Gastrocnemius medialis (tissue), 4 donors: ENCODE data around the gene CHCHD6. TPM values are rescaled to one million over a fixed set of nuclear protein-coding genes. Genes with fewer than 3 reads are reported as not detected.

Experiments
- ATAC-seq, 2 donors: fragments of 150-250 bp; one replicate each; pipeline ENCODE4 v1.9.1; 2016
- DNase-seq, 2 donors: peaks; one replicate each; pipeline ENCODE4 v3.0.0-alpha.2; 2019
- H3K27ac ChIP-seq, 4 donors: fragments of 200-600 bp; sonication (generic); 1 replicate in 1 of 4; 2 replicates in 3 of 4; pipeline ENCODE4 v1.5.1; 2016 to 2018; ENCODE audit warnings: mild to moderate bottlenecking in 2 of 4, moderate library complexity in 1 of 4
- H3K27me3 ChIP-seq, 3 donors: fragments of 200-600 bp; sonication (generic) in 2 of 3; 1 replicate in 1 of 3; 2 replicates in 2 of 3; pipeline versions ENCODE4 v1.5.1 to v1.6.0; 2016 to 2019; ENCODE audit warnings: mild to moderate bottlenecking in 1 of 3, moderate library complexity in 1 of 3
- H3K36me3 ChIP-seq, 2 donors: fragments of 200-600 bp; sonication (generic) in 1 of 2; one replicate each; pipeline ENCODE4 v1.5.1; 2017 to 2018
- H3K4me1 ChIP-seq, 2 donors: fragments of 200-600 bp; sonication (generic) in 1 of 2; one replicate each; pipeline ENCODE4 v1.5.1; 2016 to 2017; ENCODE audit warnings: mild to moderate bottlenecking in 2 of 2
- H3K4me3 ChIP-seq, 4 donors: fragments of 200-600 bp; sonication (generic) in 3 of 4; 1 replicate in 1 of 4; 2 replicates in 3 of 4; pipeline ENCODE4 v1.5.1; 2016 to 2019; ENCODE audit warnings: mild to moderate bottlenecking in 2 of 4
- H3K9me3 ChIP-seq, 3 donors: fragments of 200-600 bp; sonication (generic) in 2 of 3; 1 replicate in 1 of 3; 2 replicates in 2 of 3; pipeline ENCODE4 v1.5.1; 2016 to 2019
- POLR2A ChIP-seq, 2 donors: fragments of 450-650 bp; IDR thresholded peaks; one replicate each; pipeline ENCODE4 v1.6.1; 2017; ENCODE audit warnings: antibody characterized with exemption in 2 of 2, mild to moderate bottlenecking in 2 of 2, moderate library complexity in 2 of 2
- in situ Hi-C, 4 donors: fragments of 200-750 bp; cut with MboI; loops; one replicate each; pipeline versions ENCODE4 v1.15.0 to v1.8.0; 2017; ENCODE audit warnings: low sequenced_read_pairs in 4 of 4
- intact Hi-C: fragments of 100-400 bp; cut with DNase I; formaldehyde crosslinking; loops from one replicate; pipeline ENCODE4 v1.15.1; 2023; ENCODE audit warnings: low total_unique reads
- total RNA-seq, 4 donors: library from RNA; depleted of rRNA; stranded (reverse); fragments of >200 nt; gene quantifications; one replicate each; pipeline versions ENCODE4 v1.1.0 to v1.2.3, GENCODE V29; 2016
- TF ChIP-seq, protein P1 (sequence below), 5 experiments: fragments of 450-650 bp in 3 of 5; fragments of 200-600 bp in 2 of 5; sonication (generic) in 2 of 5; IDR thresholded peaks in 4 of 5; conservative IDR thresholded peaks in 1 of 5; 1 replicate in 4 of 5; 2 replicates in 1 of 5; pipeline ENCODE4 v1.5.1; 2016 to 2019; ENCODE audit warnings: antibody characterized with exemption in 5 of 5, mild to moderate bottlenecking in 3 of 5, moderate library complexity in 3 of 5

CHCHD6 gene
- total RNA-seq, 4 donors from 2014 or later, result 2.7 to 4.2 (median 3.4) TPM

DNA sequence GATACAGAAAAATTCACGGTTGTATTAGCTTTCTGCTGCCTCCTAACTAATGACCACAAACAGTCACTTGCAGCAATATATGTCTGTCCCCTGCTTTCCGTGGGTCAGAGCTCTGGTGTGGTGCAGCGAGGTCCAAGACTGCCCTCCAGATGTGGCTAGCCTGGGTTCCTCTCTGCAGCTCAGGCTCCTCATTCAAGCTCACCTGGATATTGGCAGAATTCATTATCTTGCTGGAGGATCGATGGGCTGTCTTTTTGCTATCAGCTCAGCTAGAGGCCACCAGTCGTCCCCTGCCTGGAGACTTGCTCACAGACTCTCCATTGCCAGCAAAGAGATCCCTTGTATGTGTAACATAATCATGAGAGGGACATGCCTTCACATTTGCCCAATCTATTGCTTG is 266.1 kb downstream of the CHCHD6 start:
- in situ Hi-C loops (loop anchor here in 3 of 4 donors (10.0 to 25.0 kb wide), 2 partner anchors 208 to 215 kb away; no protein-coding TSS in a partner anchor), intact Hi-C loops (no loop called here)
- H3K4me1 ChIP-seq, result peaks cover 8 to 9% of the 10 kb centered on the region in 2 donors
- H3K4me3 ChIP-seq, result no peak overlapping the region
- TF ChIP-seq POLR2A (IDR thresholded peaks at IDR 0.05), result no peak
- TF ChIP-seq, protein P1, sequence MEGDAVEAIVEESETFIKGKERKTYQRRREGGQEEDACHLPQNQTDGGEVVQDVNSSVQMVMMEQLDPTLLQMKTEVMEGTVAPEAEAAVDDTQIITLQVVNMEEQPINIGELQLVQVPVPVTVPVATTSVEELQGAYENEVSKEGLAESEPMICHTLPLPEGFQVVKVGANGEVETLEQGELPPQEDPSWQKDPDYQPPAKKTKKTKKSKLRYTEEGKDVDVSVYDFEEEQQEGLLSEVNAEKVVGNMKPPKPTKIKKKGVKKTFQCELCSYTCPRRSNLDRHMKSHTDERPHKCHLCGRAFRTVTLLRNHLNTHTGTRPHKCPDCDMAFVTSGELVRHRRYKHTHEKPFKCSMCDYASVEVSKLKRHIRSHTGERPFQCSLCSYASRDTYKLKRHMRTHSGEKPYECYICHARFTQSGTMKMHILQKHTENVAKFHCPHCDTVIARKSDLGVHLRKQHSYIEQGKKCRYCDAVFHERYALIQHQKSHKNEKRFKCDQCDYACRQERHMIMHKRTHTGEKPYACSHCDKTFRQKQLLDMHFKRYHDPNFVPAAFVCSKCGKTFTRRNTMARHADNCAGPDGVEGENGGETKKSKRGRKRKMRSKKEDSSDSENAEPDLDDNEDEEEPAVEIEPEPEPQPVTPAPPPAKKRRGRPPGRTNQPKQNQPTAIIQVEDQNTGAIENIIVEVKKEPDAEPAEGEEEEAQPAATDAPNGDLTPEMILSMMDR (IDR thresholded peaks at IDR 0.05 in 4 of 5, conservative IDR thresholded peaks at IDR 0.05 in 1 of 5), result no peak
- no peaks in the 10 kb centered on the region for H3K27me3 ChIP-seq
- H3K9me3 ChIP-seq, result peaks cover 0 to 5% (median 3%) of the 10 kb centered on the region in 3 donors
- H3K36me3 ChIP-seq, result no peaks in the 10 kb centered on the region
- DNase-seq, result no peak
- no peak for ATAC-seq
- H3K27ac ChIP-seq, result no peak overlapping the region

DNA sequence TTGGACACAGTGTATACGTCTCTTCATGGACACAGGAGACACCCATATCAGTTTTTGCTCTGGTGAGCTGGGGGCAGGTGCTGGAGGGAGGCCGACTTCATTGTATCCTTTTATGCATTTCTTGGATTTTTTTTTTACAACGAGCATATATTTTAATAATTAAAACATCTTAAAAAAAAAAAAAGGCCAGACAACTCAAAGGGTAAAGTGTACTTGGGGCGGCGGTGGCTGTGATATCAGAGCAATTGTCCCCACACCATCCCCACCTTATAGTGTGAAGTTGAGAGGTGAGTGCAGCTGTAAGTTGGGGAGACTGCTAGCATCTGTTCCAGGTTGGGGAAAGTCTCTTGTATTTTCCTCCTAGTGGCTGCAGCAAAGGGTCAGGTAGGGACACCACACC is 266.9 kb downstream of the CHCHD6 start:
- in situ Hi-C loops (loop anchor here in 3 of 4 donors (10.0 to 25.0 kb wide), 2 partner anchors 209 to 216 kb away; no protein-coding TSS in a partner anchor), intact Hi-C loops (no loop called here)
- no peak overlapping the region for H3K27ac ChIP-seq
- H3K4me1 ChIP-seq, result peaks cover under 1 to 4% of the 10 kb centered on the region in 2 donors
- H3K9me3 ChIP-seq, result peaks cover 0 to 5% (median 3%) of the 10 kb centered on the region in 3 donors
- no peaks in the 10 kb centered on the region for H3K27me3 ChIP-seq
- no peak for DNase-seq
- TF ChIP-seq POLR2A (IDR thresholded peaks at IDR 0.05), result no peak
- TF ChIP-seq, protein P1 (IDR thresholded peaks at IDR 0.05 in 4 of 5, conservative IDR thresholded peaks at IDR 0.05 in 1 of 5), result no peak
- no peak for ATAC-seq
- H3K4me3 ChIP-seq, result no peak overlapping the region
- H3K36me3 ChIP-seq, result no peaks in the 10 kb centered on the region

DNA sequence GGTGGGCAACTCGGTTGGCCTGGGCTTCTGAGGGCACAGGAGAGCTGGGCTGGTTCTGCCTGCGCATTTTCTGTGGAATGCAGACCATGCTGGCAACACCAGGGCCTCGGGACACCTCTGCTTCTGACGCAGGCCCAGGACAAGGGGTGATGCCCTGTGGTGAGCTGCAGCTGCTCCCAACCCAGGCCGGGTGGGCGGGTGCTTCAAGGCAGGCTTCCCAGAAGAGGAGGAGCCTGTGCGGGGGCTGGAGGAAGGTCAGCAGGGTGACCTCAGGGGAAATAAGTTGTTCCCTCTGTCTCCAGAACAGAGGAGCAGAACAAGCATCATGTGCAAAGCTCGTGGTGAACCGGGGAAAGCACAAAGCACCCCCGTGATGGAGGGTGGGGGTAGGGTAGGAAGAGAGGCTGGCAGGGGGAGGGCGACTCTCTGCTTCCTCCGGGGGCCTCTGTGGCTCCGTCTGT is 267.9 kb downstream of the CHCHD6 start:
- no peak overlapping the region for H3K27ac ChIP-seq
- H3K4me3 ChIP-seq, result no peak overlapping the region
- H3K36me3 ChIP-seq, result no peaks in the 10 kb centered on the region
- H3K9me3 ChIP-seq, result peaks cover 0 to 5% (median 3%) of the 10 kb centered on the region in 3 donors
- H3K4me1 ChIP-seq, result peaks cover 0 to 4% of the 10 kb centered on the region in 2 donors
- H3K27me3 ChIP-seq, result no peaks in the 10 kb centered on the region
- intact Hi-C loops, result no loop called here
- in situ Hi-C loops, result loop anchor here in 3 of 4 donors (10.0 to 25.0 kb wide), 2 partner anchors 210 to 217 kb away; no protein-coding TSS in a partner anchor
- TF ChIP-seq, protein P1 (IDR thresholded peaks at IDR 0.05 in 4 of 5, conservative IDR thresholded peaks at IDR 0.05 in 1 of 5), result no peak
- TF ChIP-seq POLR2A (IDR thresholded peaks at IDR 0.05), result no peak
- DNase-seq, result peak; percentile 46 to 70
- ATAC-seq, result peak; percentile 58 to 61

DNA sequence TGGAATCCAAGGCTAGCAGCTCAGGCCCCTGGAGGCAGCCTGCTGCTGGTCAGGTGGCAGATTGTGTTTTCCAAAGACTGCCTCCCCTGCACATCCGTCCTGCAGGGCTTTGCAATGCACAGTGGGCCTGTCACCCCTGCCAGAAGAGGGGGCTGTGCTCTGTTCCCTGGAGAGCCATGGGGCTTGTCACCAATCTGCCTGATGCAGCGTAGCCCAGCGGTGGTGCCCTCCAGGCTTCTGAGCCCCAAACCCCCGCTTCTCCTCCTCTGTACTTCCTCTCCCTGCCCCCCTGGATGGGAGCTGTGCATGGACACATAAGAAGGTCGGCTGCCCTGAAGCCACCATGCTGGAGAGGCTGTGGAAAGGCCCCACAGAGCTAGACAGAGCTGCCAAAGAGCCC is 268.8 kb downstream of the CHCHD6 start:
- H3K36me3 ChIP-seq, result no peaks in the 10 kb centered on the region
- H3K4me1 ChIP-seq, result peaks cover 0 to 4% of the 10 kb centered on the region in 2 donors
- H3K27ac ChIP-seq, result no peak overlapping the region
- TF ChIP-seq POLR2A (IDR thresholded peaks at IDR 0.05), result no peak
- TF ChIP-seq, protein P1 (IDR thresholded peaks at IDR 0.05 in 4 of 5, conservative IDR thresholded peaks at IDR 0.05 in 1 of 5), result no peak
- no peak for DNase-seq
- in situ Hi-C loops (loop anchor here in 3 of 4 donors (10.0 to 25.0 kb wide), 2 partner anchors 211 to 218 kb away; no protein-coding TSS in a partner anchor), intact Hi-C loops (no loop called here)
- no peak overlapping the region for H3K4me3 ChIP-seq
- H3K27me3 ChIP-seq, result no peaks in the 10 kb centered on the region
- ATAC-seq, result no peak
- H3K9me3 ChIP-seq, result peaks cover 0 to 5% (median 3%) of the 10 kb centered on the region in 3 donors
